Right kidney (tissue), 1 donor: ENCODE data around the gene ANKRD13B.
A peak's percentile ranks its signal among the peaks of the same experiment; 100 is the strongest.

ENCODE experiments used
- DNase-seq: peaks from one replicate; pipeline ENCODE4 v3.0.0-alpha.2; 2016

The ANKRD13B gene

DNA sequence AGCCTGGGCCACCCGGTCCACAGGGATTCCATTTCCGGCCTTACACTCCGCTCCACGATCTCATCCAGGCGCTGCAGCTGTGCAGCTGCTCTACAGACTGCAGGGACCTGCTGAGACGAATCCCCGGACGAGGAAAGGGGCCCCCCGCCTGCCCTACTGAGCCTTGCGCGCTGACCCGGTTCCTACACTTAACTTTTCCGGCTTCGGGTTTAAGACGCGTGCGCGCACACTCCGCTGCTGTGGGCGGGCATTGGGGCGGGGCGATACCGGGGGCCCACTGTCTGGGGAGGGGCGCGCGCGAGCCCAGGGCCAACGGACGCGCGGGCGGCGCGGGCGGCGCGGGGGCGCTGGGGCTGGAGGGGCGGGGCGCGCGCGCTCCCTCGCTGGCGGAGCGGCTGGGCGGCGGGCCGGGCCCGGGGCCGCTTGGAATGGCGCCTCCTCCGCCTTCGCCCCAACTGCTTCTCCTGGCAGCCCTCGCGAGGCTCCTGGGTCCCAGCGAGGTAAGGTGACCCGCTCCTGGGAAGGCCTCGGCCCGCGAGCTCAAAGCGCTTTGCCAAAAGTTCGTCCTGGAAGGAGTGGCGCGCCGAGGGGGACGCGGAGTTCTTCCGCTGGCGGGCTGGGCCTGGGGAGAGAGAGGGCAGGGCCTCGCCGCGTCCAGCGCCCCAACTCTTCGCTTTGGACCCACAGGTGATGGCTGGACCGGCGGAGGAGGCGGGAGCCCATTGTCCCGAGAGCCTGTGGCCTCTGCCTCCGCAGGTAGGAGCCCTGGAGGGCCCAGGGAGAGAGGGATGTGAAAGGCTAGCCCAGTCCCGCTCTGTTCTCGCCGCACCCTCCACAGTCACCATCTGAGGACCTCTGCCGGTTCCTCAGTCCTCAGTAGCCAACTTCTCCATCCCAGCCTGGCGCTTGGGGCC is 24.3 kb upstream of the ANKRD13B start, which contains the start of gene TP53I13:
Gene TP53I13, plus strand, starts transcription at position 371 of the 914 bp plus-strand sequence. Its CDS starts 58 bp downstream, at position 429.
- DNase-seq, result peak; percentile 94

DNA sequence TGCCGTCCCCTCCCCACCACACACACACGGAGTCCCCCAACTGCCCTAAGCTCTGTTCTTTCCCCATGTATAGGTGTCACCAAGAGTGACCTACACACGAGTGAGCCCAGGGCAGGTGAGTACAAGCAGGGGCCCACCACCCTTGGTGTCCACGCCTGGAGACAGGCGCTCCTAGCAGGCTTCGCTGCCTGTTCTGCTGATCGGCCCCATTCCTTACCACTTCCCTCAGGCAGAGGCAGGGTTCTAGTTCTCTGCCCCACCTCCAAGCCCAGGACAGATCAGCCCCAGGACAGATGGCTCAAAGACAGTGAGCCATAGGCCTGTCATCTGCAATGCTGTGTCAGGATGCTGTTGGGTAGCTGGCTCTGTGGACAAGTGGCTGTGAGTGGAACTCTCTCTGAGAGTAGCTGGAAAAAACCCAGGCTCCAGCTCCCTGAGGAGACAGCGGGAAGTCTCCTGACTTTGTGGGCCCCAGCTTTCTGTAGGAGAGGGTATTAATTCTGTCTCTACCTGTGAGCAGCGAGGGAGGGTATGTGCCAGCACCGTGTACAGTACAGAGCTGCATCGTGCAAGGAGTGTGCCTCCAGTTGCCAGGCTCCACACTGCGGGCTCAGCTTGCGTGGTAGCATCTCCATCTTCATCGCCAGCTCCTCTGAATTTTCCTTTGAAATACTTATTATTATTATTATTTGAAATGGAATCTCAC is 23.5 kb upstream of the ANKRD13B start:
- DNase-seq, result no peak

DNA sequence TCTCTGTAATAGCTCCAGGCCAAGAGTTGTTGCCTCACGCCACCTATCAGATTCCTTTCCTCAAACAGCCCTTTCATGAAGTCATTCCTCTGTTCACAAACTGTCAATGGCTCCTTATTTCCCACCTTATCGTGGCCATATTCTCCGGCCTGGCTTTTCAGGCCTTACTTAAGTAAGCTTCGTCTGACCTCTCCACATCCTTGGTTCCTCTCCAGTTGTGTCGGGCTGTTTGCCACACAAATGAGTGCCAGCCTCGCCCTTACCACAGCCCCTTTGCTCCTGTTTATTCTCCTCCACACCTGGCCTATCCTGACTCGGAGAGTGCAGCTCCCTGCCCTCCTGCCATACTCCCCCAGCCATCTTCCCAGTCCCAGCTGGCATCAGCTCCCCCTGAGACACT is 22.4 kb upstream of the ANKRD13B start:
- DNase-seq, result no peak

DNA sequence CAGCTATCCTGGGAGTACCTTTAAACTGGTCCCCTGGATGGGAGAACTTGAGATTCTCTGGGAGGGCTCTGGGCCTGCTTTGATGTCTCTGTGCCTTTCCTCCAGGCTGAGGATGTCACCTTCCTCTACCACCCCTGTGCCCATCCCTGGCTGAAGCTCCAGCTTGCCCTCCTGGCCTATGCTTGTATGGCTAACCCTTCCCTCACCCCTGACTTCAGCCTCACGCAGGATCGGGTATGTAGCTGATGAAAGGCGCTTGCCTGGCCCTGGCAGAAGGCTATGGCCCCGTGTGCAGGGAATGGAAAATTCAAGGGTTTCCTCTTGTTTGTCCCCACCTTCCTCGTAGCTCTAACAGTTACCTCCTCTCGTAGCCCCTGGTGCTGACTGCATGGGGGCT is 21.4 kb upstream of the ANKRD13B start:
- DNase-seq, result no peak

DNA sequence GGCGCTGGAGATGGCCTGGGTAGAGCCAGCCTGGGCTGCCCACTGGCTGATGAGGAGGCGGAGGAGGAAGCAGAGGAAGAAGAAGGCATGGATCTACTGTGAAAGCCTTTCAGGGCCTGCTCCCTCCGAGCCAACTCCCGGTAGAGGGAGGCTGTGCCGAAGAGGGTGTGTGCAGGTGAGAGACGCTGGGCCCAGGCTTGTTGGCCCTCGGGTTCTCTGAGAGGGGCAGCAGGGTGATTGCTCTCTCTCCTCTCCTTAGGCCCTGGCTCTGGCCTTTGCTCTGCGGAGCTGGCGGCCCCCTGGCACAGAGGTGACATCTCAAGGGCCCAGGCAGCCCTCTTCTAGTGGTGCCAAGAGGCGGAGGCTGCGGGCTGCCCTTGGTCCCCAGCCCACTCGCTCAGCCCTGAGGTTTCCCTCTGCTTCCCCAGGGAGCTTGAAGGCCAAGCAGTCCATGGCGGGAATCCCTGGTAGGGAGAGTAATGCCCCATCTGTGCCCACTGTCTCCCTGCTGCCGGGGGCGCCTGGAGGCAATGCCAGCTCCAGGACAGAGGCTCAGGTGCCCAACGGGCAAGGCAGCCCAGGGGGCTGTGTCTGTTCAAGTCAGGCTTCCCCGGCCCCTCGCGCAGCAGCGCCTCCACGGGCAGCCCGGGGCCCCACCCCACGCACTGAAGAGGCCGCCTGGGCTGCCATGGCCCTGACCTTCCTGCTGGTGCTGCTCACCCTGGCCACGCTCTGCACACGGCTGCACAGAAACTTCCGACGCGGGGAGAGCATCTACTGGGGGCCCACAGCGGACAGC is 20.9 kb upstream of the ANKRD13B start:
- no peak for DNase-seq

DNA sequence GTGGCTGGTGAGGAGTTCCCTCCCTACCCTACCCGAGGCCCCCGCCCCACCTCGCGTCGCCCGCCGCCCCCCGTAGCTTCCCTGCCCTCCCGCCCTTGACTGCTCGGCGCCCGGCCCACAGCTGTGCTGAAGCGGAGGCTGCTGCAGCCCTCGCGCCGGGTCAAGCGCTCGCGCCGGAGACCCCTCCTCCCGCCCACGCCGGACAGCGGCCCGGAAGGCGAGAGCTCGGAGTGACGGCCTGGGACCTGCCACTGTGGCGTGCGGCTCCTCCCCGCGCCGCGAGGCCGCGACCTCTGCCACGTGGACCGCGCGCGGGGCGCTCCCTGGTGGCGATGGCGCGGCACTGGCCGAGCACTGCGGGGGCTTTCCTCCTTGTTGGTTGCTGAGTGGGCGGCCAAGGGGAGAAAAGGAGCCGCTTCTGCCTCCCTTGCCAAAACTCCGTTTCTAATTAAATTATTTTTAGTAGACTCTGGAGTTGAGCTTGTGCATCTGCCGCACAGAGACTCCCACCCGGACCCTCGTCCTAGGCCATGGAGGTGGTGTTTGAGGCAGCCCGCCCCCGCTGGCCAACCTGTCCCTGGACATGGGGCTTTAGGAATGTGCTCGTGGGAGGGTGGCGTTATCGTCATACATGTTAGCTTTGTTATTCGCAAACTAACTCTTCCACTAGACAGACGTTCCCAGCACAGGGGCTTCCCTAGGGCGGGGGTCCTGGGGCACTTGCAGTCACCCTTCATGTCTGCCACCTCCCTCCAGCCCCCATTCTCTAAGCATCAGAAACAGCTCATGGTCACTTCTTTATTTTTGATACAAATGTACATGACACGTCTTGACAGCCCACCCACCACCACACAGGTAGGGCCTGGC is 20.0 kb upstream of the ANKRD13B start:
- peak; percentile 73 for DNase-seq

DNA sequence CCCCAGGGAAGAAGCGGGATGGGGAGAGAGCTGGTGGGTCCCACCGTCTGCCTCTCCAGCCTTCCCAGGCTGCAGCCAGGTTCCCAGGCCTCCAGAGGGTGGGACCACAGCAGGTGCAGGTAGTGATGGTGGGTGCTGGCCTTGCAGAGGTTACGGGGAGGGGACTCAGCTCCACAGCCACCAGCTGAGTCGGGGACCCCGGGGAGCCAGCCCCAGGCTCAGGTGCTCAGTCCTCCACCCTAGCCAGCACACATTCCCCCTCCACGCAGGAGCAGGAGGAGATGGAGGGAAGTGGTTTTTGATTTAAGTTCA is 19.4 kb upstream of the ANKRD13B start:
- DNase-seq, result no peak

DNA sequence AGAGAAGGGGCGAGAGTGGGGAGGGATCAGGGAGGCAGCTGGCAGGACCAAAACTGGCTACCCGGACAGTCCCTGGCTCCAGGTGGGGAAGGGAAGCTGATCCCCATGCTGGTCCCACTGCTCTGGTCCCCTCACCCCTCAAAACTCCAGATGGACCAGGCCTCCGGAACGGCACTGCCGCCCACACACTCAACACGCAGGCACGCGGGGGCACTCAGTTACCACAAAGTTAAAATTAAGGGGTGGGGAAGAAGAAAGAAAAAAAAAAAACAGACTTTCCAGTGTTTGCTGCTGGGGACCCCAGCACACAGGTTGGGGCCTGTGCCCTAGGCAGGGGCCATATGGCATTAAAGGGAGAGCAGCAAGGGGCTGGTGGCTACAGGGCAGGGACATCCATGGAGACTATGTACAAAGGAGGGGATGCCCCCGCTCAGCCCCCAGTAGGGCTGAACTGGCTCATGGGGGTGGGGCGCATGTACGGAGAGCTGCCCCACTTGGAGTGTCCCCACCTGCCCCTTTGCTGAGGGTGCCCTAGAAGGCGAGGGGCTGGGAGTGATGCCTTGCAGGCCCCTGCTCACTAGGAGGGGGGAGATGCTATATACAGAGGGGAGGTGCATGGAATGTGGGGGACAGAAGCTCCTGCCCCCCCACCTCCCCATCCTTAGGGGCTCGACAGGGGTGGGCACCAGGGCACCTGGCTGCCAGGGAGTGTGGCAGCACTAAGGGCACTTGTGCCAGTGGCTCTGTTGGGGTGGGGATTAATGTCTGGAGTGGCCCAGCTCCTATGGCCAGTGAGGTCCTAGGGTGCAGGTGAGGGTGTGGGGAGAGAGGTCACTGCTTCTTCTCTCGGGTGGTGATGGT is 18.8 kb upstream of the ANKRD13B start:
- no peak for DNase-seq

DNA sequence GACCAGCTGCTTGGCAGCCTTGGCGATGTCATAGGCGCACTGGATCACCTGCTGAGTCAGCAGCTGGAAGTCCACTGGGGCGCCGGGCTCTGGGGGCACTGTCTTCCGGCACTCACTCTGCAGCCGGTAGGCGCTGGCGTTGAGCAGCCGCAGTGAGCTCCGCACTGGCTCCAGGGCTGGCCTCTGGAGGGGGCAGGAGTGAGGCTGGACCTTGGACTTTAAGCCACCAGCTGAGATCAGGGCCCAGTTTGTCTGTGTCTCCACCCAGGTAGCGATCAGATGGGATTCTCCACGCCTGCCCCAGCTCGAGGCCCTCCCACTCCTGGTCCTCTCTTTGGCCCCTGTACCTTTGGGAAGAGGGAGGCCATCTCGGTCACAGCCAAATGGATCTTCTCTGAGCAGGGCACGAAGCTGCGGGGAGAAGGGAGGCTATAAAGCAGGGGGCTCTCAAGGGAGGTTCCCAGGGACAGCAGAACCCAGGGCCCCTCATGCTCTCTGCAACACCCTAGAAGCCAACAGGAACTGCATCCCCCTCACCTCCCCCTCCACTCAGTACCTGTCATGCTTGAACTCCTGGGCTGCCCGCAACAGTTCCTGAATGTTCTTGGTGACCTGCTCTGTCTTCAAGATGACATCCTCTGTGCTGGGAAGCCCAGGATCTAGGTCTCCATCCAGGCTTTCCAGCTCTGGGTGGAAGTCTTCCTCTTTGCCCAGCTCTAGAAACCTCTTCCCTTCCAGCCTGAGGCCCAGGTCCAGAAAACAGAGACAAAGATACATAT is 18.0 kb upstream of the ANKRD13B start:
- DNase-seq, result no peak

DNA sequence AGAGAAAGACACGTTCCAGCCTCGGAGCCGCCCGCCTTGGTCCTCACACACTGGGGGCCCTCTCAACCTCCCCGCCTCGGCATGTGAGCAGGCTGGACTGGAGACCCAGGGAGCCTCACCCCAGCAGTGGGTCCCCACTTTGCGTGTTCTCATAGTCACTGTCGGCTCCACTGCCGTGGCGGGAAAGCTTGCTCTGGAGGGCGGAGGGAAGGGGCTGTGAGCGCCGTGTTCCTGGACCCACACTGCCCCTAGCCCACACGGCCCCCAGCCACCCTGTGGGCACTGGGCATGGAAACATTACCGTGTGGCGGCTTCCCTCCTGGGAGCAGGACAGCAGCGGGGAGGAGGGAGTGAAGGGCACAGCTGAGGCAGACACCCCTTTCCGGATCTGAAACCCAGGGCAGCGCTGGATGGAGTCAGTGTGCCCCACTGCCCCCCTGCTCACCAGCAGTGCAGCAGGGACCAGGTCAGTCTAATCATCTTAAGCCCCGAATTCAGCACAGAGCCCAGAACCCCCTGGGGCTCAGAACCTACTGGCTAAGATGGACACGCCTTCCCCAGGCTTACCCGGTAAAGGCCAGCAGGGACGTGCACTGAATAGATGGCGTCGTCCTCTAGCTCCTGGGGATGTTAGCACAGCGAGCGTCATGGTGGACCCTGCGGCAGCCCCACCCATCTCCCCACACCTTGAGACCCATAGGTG is 17.3 kb upstream of the ANKRD13B start:
- DNase-seq, result no peak

DNA sequence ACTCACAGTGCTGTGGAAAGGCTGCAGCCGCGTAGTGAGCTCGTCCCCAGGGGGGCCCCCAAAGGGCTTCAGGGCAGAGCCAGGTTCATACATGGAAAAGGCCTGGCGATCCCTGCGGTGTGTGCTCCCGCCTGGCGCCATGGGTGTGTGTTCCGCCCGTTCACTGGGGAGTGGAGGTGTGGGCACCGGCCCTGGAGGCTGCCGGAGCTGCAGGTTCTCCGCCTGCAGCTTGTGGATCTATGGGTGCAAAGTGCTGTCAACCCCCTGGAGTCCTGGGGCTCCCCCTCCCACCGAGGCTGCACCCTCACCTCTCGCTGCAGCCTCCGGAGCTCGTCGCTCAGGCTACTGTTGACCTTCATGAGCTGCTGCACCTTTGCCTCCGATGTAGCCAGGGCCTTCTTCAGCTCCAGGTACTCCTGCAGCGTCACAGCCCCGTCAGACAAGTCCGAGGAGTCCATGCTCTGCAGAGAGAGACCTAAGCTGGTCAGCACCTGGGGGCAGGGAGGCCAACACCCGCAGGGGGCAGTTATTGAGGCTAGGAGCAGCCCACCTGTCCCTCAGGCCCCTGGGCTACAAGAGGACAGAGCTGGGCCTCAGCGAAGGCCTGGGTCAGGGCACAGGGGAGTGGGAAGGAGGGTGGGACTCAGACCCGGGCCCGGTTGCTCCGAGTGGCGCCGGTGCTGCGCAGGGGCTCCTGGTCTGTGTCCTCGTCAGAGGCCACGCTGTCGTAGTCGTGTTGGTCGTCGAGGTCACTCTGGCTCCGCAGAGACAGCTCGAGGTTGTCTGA is 16.5 kb upstream of the ANKRD13B start:
- no peak for DNase-seq

DNA sequence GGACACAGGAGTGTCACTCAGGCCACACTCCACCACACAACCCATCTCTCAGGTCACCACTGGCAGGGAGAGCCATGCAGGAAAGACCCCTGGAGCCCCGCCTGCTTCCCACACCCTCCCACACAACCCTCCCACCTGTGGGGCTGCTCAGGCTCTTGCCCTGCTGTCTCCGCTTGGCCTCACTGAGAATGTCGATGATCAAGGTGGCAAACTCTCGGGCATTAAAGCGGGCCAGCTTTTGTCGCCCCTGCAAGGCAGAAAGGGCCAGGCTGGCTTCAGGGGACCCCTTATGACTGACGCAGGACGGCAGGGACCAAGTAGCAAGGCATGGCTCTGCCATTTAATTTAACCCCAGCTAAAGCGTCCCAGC is 15.9 kb upstream of the ANKRD13B start:
- DNase-seq, result no peak

DNA sequence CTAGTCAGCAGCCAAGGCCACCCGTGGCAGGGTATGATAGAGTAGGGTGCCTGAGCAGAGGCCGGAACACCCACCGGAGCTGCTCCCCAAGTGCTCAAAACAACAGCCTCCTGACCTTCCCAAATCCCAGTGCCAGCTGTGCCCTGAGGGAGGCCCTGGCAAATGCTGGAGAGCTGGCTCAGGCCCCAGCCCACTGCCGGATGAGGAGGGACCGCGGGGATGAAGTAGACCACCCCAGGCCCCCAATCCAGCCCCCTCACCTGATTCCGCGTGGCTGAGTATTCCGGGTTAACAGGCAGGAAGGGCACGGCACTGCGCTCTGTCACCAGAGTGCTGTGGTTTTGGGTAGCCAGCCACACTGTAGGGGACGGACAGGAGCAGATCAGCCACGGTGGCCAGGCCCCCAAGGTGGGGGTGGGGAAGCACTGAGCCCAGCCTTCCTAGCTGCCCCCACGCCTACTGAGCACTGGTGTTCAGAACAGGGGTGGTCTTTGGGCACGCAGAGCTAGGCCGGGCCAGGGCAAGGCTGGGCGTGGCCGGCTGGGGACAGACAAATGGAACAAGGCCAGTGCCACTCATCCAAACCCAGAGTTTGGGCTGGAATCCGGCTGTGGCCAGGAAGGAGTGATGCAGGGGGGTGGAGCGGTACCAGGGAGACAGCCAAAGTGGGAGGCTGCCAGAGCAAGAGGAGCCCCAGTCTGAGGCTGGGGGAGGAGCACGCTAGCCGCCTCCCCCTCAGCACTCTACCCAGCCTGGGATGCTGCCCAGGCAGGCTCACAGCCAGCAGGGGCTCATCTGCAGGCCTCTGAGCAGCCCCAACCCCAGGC is 15.3 kb upstream of the ANKRD13B start:
- no peak for DNase-seq

DNA sequence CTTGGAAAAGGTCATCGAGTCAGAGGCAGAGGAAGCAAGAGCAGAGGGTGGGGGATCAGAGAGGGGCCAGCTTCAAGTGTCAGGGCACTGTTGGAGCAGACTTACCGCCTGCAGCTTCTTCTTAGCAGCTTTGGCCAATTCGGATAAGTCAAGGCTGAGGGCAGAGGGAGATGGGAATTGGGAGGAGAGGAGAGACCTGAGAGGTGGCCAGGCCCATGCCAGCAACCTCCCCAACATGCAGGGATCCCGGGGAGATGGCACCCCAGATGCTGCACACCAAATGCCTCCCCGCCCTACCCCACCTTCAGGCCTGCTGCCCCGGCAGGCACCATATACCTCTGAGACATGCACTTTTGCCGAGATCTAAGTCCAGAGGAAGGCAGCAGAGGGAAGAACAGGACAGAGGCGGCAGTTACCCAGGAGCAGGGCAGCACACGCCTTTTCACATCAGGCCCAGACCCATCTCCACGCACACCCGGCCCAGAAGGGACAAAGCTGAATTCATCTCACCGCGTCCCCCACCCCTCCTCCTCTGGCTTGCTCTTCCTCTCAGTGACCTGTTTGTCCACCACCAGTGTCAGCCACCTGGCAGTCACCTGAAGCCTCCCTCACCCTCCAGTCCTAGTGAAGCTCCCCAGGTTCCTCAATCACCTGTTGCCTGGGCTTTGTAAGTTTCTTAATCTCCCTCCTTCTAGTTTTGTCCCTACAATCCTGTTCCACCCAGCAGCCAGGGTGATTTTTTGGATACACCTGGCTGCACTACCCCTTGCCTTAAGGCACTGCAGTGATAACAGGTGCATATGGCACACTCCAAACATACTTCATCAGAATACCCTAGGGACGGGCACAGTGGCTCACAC is 14.1 kb upstream of the ANKRD13B start:
- DNase-seq, result no peak

DNA sequence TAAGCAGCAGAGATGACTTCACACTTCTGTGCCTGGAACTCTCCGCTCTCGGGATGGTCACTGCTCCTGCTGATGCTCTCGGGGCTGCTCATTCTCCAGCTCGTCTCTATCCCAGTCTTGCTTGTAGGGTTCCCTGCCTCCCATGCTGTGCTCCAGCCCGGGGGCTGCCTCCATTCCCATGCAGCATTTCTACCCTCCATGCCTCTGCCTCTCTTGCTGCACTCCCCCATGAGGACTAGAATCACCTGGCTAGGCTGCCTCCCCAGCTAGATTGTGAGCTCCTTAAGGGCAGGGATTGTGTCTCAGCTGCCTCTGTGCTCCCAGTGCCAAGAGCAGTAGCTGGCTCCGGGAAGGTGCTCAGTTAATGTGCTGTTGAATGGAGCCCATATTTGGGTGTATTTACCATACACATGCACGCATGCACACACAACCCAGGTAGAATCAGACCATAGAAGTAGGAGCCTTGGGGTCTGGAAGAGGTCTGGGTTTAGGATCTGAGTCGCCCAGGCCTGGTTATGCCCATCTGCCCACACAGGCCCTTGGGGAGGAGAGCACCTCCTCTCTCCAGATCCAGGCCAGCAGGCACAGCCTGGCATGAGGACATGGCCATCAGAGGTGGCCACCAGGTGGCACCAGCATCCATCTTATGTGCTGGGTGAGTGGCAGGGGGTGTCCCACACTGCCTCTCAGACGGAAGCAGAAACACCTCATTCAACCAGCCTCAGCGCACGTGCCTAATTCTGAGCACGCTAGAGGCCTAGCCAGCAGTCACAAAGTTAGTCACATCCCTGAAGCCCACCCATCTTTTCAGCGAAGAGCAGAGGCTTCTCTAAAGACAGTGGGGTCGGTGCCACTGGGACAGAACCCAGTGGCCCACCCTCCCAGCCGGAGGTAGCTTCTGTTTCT is 12.8 kb upstream of the ANKRD13B start:
- DNase-seq, result no peak
